Measurements from ENCODE around the gene LRRC37A3.
A peak's percentile ranks its signal among the peaks of the same experiment; 100 is the strongest.
"Not testable (repeated sequence)": the region's sequence is repeated elsewhere in the genome, so short reads cannot be mapped to it uniquely, and the experiment has no call there.

The LRRC37A3 gene

DNA sequence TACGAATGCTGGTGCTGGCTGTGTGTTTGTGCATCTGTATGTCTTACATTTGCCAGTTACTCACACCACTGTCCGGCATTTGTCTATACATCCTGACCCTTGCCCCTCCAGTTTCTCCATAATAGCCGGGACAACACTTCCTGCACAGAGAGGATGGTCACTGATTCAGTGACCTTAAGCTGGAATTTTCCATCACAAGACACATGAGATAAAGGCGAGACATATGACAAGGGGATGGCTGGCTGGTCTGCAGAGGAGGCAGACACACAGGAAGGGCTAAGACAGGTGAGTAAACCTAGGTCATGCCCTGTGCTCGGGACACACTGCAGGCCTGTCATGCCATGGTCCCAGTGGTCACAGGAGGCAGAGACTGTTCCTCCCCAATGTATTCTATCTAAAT, 100.4 kb downstream of the LRRC37A3 start:
- not testable (repeated sequence) for H3K9me3 ChIP-seq (ENCODE audit: low read length); H3K79me2 ChIP-seq (ENCODE audit: insufficient read depth, low read length); H3K4me2 ChIP-seq (ENCODE audit: low read length); H3K36me3 ChIP-seq (ENCODE audit: insufficient read depth, low read length); H4K20me1 ChIP-seq (ENCODE audit: insufficient read depth, low read length); H3K4me3 ChIP-seq (ENCODE audit: low read depth, low read length, poor library complexity, severe bottlenecking); H3K9me2 ChIP-seq (ENCODE audit: low read depth, low read length); H3F3A ChIP-seq (ENCODE audit: insufficient read depth, low read length); H3K27me3 ChIP-seq (ENCODE audit: insufficient read depth, low read length); H3K4me1 ChIP-seq (ENCODE audit: insufficient read depth, low read length, severe bottlenecking); H3K9ac ChIP-seq (ENCODE audit: low read length); H3K27ac ChIP-seq (ENCODE audit: low read depth, low read length, poor library complexity, severe bottlenecking); H2AFZ ChIP-seq (ENCODE audit: low read length)

DNA sequence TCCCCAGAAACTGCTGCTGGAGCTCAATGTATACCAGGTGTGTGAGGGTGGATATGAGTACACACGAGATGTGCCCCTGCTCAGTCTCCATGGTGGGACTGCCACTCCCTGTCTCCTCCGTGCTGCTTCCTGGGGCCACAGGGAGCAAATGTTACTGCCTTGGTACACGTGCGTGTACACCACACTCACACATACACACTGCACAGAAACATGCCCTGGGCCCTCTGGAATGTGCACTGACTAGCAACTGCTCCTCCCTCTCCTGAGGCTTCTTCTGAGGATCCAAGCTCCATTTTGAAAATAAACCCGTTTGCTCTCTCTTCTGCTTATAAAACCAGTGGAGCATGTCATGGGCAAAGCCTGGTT, 103.5 kb downstream of the LRRC37A3 start:
- H3K27ac ChIP-seq (ENCODE audit: low read depth, low read length, poor library complexity, severe bottlenecking); H3K9ac ChIP-seq (ENCODE audit: low read length); H3K79me2 ChIP-seq (ENCODE audit: insufficient read depth, low read length); H4K20me1 ChIP-seq (ENCODE audit: insufficient read depth, low read length); H3K4me1 ChIP-seq (ENCODE audit: insufficient read depth, low read length, severe bottlenecking); H3K27me3 ChIP-seq (ENCODE audit: insufficient read depth, low read length); H3K4me3 ChIP-seq (ENCODE audit: low read depth, low read length, poor library complexity, severe bottlenecking); H3K36me3 ChIP-seq (ENCODE audit: insufficient read depth, low read length); H3K9me3 ChIP-seq (ENCODE audit: low read length); H3K4me2 ChIP-seq (ENCODE audit: low read length); H3K9me2 ChIP-seq (ENCODE audit: low read depth, low read length); H3F3A ChIP-seq (ENCODE audit: insufficient read depth, low read length); H2AFZ ChIP-seq (ENCODE audit: low read length): not testable (repeated sequence)

DNA sequence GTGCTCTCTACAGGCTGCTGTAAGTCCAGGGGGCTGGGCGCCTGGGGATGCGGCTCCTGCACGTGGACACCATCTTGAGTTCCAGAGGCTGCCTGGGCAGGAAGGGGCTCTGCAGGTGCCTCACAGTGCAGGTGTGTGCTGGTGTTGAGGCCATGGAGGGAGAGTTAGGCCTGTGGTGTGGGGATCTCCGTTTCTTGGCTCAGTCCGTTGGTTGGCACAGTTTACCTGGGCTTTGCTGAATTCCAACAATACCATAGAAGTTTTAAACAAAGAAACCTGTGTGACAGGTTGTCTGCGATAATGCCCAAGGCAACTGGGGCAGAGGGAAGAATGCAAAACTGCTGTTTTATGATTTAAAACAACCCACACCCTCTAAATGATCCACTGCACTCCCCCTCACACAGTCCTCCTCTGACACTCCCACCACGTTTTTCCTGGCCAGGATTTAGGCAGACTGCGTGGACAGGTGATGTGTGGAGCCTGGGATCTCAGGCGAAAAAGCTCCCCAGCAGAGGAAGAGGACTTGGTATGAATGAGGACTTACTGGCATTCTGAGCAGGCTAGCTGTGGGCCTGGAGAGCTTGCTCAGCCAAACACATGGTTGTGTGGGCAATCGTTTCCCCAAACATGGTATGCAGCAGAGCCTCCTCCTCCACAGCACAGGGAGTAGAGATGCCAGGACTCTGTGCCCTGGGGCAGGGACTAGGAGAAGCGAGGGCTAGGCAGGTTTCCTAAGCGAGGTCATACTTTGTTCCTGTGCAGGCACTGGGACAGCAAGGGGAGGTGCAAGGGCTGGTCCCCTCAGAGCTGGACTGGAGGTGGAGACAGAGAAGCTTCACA, 104.1 kb downstream of the LRRC37A3 start:
- H3K9me2 ChIP-seq (ENCODE audit: low read depth, low read length); H3K27ac ChIP-seq (ENCODE audit: low read depth, low read length, poor library complexity, severe bottlenecking); H4K20me1 ChIP-seq (ENCODE audit: insufficient read depth, low read length); H3F3A ChIP-seq (ENCODE audit: insufficient read depth, low read length); H3K4me2 ChIP-seq (ENCODE audit: low read length); H2AFZ ChIP-seq (ENCODE audit: low read length); H3K4me1 ChIP-seq (ENCODE audit: insufficient read depth, low read length, severe bottlenecking); H3K36me3 ChIP-seq (ENCODE audit: insufficient read depth, low read length); H3K79me2 ChIP-seq (ENCODE audit: insufficient read depth, low read length); H3K9ac ChIP-seq (ENCODE audit: low read length); H3K27me3 ChIP-seq (ENCODE audit: insufficient read depth, low read length); H3K9me3 ChIP-seq (ENCODE audit: low read length); H3K4me3 ChIP-seq (ENCODE audit: low read depth, low read length, poor library complexity, severe bottlenecking): not testable (repeated sequence)

DNA sequence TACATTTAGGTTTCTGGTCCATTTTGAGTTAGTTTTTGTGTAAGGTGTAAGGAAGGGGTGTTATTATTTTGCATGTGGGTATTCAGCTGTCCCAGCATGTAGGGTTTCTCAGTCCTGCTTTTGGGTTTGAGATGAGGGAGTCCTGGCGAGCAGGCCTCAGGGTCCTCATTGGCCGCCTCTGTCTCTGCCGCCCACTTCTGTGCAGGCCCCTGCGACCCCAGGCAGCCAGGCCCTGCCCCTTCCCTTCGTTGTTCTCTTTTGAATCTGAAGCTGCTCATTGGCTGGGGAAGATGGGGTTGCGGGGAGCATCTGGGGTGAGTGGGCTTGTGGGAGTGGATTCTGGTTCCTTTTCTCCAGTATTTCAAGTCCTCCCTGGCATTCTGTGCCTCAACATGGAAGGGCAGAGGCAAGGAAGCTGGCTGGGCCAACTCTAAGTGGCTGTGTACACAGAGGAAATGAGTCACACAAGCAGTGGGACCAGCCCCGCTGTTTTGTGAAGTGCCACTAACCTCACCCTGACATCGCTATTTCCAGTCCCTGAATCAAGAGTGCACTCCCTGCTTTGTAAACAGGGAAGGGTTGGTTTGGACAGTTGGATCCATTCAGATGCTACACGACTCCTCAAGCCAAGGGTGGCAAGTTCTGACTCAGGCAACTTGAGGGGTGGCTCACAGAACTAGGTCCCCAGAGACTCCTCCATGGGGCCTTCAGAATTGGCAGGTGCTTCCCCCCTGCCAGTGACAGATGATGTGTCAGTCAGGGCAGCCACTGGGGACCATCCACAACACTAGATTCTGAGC, 110.9 kb downstream of the LRRC37A3 start:
- peak overlapping the region; percentile 21; the same call in 1 of the 2 replicates for H3K9ac ChIP-seq (ENCODE audit: low read length)
- not testable (repeated sequence) for H2AFZ ChIP-seq (ENCODE audit: low read length)

More for the DNA sequence above, 110.9 kb downstream of the LRRC37A3 start:
- H3K4me1 ChIP-seq (ENCODE audit: insufficient read depth, low read length, severe bottlenecking): peaks cover 28% of the 10 kb centered on the region
- H3K27ac ChIP-seq (ENCODE audit: low read depth, low read length, poor library complexity, severe bottlenecking): peak overlapping the region; percentile 81
- not testable (repeated sequence) for H3K27me3 ChIP-seq (ENCODE audit: insufficient read depth, low read length); H3K4me3 ChIP-seq (ENCODE audit: low read depth, low read length, poor library complexity, severe bottlenecking); H3K9me3 ChIP-seq (ENCODE audit: low read length); H3K36me3 ChIP-seq (ENCODE audit: insufficient read depth, low read length); H3K9me2 ChIP-seq (ENCODE audit: low read depth, low read length); H4K20me1 ChIP-seq (ENCODE audit: insufficient read depth, low read length); H3K79me2 ChIP-seq (ENCODE audit: insufficient read depth, low read length); H3F3A ChIP-seq (ENCODE audit: insufficient read depth, low read length)
- H3K4me2 ChIP-seq (ENCODE audit: low read length): peak overlapping the region; percentile 46; the same call in 1 of the 2 replicates

All from OCI-LY1 (cell line).